PC-3 (cell line): Measurements from ENCODE around the gene LRSAM1.

Source experiments
- EZH2phosphoT487 ChIP-seq: fragments of 300-600 bp; sonication (generic); IDR thresholded peaks from 2 replicates; pipeline ENCODE4 v1.6.1; 2018; ENCODE audit warnings: mild to moderate bottlenecking, antibody characterized with exemption, low read length, borderline replicate concordance
- TF ChIP-seq, protein P1 (sequence below): fragments of 300-600 bp; sonication (generic); conservative IDR thresholded peaks from 2 replicates; pipeline ENCODE4 v1.5.1; 2017; ENCODE audit warnings: antibody characterized with exemption, low read depth, mild to moderate bottlenecking, low read length

DNA sequence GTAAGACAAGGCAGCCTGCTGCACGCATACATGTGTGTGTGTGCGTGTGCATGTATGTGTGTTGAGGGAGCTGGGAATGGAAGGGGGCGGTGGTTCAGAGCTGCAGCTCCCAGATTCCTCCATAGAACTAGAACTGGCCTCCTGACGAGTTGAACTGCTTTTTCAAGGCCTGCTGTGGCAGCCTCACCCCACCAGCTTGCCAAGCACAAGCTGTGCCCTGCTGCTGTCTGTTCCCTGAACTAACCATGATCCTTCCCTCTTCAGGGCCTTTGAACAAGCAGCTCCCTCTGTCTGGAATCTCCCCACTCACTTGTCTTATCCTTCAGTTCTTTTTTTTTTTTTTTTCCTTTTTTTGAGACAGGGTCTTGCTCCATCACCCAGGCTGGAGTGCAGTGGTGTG is 22.6 kb downstream of the LRSAM1 start:
- TF ChIP-seq, protein P1, sequence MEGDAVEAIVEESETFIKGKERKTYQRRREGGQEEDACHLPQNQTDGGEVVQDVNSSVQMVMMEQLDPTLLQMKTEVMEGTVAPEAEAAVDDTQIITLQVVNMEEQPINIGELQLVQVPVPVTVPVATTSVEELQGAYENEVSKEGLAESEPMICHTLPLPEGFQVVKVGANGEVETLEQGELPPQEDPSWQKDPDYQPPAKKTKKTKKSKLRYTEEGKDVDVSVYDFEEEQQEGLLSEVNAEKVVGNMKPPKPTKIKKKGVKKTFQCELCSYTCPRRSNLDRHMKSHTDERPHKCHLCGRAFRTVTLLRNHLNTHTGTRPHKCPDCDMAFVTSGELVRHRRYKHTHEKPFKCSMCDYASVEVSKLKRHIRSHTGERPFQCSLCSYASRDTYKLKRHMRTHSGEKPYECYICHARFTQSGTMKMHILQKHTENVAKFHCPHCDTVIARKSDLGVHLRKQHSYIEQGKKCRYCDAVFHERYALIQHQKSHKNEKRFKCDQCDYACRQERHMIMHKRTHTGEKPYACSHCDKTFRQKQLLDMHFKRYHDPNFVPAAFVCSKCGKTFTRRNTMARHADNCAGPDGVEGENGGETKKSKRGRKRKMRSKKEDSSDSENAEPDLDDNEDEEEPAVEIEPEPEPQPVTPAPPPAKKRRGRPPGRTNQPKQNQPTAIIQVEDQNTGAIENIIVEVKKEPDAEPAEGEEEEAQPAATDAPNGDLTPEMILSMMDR = no peak
- no peak for TF ChIP-seq EZH2phosphoT487
